ENCODE results near the gene PWP2.
"Not testable (repeated sequence)": the region's sequence is repeated elsewhere in the genome, so short reads cannot be mapped to it uniquely, and the experiment has no call there.

Gene PWP2

DNA sequence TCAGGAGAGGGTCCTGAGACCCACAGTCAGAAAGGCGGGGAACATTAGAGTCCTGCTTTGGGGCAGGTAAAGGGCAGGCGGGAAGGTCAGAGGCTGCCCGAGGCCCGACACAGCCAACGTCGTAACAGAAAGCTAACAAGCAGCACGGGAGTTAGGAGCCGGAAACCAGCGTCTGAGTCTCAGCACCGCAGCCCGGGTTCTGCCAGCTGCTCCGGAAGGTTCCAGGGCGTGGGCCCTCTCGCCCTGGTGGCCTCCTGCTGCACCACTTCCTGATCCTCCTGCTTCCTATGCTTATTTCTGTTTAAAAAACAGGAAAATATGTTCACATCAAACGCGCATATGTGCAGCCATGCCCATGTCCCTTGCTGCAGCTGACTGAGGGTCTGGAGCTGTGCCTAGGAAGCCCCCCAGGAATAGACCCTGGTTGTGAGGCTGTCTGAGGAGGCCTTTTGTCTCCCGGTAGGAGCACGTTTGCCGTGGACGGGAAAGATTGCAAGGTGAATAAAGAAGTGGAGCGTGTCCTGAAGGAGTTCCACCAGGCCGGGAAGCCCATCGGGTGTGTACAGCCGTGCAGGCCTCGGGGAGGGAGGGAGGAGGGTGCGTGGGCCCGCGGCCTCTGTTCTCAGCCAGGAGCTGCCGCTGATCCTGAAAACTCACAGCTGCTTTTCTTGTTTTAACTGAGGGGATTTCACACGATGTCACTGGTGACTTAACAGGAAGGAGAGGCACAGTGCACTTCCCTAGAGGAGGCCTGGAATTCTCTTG lies 32.8 kb downstream of the PWP2 start:
- DNase-seq = not testable (repeated sequence)

DNA sequence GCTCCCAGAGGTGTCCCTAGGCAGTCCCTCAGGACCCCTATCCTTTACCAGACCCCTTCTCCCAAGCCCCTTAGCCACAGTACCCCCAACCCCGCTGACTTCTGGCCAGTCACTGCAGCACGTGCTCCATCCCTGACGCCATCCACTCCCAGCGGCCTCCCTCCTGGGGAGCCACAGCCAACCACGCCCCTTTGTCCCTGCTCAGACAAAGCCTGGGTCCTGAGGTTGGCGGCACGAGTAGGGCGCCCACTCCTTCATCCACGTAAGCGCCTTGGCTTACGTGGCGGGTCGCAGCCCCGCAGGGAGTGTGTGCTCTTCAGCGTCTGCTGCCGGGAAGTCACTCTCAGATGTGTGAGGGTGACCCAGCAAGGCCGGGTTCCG lies 33.3 kb downstream of the PWP2 start:
- not testable (repeated sequence) for DNase-seq

DNA sequence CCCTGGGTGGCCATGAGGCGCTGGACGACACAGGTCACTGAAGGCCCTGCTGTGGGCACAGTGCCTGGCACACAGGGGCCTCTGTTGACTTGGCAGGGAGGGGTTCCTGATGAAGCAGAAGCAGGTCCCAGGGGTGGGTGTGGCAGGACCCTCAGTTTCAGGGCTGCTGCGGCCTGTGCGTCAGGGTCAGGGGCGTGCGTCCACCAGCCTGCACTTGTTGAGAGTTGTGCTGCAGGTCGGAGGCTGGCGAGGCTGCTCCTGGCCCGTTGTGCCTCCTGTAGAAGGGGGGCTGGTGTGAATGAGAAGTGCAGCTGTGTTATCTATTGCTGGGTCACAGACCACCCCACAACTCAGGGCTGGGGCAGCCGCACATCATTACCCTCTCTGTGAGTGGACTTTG lies 35.3 kb downstream of the PWP2 start:
- not testable (repeated sequence) for DNase-seq

DNA sequence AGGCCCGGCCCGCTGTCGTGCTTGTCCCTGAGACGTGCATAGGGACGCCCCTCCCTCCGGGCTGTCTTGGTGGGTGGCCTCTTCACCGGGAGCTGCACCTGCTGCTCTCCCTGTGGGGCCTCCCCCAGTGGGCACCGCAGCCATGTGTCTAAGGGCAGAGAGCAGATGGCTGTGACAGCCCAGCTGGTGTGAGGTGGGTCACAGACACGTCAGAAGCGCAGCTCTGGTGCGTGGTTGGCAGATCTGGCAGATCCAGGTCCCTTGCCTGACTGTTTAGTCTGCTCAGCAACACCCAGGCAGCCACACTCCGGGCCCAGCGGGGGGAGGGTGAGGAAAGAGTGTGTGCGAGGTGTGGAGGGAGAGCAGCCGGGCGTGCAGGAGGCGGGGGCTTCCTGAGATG lies 36.2 kb downstream of the PWP2 start:
- DNase-seq = not testable (repeated sequence)

DNA sequence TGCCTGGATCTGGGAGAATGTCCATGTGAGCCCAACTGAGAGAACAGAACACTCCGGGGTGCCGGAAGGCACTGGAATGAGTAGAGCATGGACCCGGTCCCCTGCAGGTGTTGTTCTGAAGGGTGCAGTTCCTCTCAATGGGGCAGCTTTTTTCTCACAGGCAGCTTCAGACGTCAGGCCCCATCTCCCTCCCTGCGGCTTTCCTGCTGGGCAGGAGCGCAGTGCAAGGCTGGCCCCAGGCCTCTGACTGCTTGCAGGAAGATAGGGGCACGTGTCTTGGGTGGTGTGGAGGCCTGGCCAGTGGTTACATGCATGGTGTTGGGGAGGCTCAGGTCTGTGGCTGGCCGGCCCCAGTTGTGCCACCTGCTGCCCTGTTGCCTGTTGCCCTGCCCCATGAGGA lies 36.8 kb downstream of the PWP2 start:
- DNase-seq = not testable (repeated sequence)

DNA sequence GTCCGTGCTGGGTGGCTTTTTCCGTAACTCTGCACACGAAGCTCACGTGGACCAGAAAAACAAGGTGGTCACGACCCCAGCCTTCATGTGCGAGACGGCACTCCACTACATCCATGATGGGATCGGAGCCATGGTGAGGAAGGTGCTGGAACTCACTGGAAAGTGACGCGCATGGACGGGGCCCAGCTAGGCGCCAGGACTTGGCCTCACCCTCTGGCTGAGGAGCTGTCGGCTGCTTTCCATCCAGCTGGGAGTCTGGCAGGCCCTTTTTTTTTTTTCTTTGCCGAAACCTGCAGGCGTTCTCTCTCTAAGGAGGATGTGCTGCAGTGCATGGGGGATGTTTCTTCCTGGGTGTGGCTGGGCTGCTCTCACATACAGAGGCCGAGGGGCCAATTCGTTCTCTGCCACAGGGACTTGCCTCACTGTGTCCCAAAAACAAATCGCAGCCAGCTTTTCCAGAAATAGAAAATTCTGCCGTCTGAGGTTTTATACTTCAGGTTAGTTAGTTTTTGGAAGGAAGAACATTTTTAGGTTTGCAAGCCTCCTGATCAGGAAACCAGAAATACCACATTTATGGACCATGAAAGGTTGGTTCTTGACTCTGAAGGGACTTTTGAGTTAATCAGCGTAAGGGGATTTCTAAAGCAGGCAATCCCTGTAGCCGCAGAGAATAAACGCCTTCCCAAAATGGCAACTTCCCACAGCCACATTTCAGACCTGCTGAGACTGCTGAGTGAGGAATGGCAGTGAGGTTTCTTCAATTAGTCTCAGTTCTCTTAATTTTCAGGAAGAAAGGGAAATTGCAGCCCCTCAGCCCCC lies 37.8 kb downstream of the PWP2 start:
- DNase-seq = not testable (repeated sequence)

DNA sequence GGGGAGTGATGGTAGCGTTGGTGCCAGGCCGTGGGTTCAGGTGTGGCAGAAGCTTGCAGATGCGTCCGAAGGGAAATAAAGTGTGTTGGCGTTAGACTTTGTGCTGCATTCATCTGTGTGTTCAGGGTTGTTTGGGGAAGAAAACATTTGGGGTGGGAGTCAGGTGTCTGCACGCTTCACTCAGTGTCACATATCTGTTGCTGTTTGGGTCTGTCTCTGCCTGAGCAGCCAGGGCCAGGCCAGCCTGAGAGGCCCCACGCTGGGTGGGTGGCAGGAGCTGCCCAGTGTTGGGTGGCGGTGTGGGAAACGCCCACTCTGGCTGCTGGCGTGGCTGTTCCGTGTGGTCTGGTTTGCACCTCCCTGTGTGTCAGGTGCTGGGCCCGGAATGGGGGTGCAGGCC lies 38.4 kb downstream of the PWP2 start:
- not testable (repeated sequence) for DNase-seq

DNA sequence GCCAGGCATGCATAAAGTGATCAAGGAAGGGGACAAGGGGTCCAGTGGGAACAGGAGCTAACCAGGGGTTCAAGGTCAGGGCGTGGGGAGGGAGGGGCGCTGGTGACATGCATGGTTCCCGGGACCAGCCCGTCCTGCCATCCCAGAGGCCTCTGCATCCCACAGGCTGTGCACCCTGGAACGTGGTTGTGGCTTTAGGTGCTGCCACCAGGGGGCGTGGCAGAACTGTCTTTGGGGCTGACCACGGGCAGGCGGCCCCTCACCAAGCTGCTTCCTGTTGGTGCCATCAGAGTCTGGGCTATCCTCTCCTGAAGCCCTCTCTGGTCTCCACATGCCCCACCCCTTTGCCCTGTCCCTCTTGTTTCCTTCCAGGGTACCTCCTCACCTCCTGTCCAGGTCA lies 39.9 kb downstream of the PWP2 start:
- not testable (repeated sequence) for DNase-seq

DNA sequence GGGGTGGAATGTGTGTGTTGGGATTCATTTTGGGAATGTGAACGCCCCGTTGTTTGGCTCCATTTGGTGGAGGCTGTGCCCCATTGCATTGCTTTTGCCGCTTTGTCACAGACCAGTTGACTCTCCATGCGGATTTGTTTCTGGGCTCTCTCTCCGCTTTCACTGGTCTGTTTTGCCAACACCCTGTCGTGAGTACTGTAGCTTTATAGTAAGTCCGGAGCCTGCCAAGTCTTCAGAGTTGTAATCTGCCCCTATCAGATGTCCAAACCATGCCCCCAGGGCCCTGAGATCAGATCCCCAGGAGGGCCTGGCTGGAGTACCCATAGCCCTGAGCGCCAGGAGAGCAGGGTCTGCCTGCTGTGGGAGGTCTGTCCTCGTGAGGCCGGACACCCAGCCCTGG lies 43.1 kb downstream of the PWP2 start:
- not testable (repeated sequence) for DNase-seq

DNA sequence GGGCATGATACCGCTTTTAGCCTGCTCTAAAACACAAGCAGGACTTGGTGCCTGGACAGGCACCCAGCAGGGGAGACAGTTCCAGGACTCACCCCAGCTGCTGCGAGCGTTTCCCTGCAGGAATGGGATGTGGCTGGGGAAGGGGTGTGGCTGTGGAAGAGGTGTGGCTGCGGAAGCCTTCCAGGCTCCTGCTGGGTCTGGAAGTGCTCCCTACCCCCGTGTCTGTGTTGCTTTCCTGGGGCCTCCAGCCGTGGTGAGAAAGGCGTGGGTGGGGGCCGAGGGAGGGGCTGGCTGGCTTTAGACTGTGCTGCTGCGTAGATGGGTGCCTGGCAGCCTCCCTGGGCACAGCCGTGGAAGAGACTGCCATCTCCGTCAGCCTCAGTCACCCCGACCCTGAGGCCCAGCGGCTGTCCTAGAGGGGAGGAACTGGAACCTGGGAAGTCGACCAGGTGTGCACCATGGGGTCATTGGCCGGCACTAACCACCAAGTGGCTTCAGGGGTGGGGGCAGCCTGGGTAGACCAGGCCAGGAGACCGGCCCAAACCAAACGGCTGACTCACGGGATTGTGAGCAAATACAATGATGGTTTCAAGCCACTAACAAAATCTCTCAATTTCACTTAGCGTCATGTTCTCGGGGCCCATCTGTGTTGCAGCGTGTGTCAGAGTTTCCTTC lies 46.2 kb downstream of the PWP2 start:
- DNase-seq = not testable (repeated sequence)

DNA sequence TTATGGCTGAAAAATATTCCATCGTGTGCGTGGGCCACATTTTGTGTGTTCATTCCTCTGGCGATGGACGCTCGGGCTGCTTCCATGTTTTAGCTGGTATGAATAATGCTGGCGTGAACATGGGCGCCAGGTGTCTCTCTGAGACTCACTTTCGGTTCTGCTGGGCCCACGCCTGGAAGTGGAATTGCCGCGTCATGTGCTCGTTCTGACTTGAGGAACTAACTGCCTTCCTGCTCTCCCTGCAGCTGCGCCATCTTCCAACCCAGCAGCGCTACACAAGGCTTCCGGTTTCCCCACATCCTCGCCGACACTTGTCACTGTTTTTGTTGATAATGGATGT lies 46.7 kb downstream of the PWP2 start:
- not testable (repeated sequence) for DNase-seq

DNA sequence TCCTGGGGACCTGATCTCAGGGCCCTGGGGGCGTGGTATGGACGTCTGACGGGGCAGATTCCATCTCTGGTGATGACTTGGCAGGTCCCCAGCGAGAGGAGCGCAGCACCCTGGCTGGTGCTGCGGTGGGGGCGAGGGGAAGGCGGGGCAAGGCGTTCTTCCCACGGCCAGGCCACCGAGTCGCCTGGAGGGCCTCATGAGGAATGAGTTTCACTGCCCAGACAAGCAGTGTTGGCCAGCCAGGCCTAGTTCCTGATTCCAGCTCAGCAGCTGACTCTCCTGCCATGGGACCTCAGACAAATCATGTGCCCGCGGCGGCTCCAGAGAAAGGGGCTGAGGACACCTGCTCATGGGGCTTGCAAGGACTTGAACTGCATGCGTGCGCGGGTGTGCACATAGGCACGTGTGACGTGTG lies 47.6 kb downstream of the PWP2 start:
- not testable (repeated sequence) for DNase-seq

DNA sequence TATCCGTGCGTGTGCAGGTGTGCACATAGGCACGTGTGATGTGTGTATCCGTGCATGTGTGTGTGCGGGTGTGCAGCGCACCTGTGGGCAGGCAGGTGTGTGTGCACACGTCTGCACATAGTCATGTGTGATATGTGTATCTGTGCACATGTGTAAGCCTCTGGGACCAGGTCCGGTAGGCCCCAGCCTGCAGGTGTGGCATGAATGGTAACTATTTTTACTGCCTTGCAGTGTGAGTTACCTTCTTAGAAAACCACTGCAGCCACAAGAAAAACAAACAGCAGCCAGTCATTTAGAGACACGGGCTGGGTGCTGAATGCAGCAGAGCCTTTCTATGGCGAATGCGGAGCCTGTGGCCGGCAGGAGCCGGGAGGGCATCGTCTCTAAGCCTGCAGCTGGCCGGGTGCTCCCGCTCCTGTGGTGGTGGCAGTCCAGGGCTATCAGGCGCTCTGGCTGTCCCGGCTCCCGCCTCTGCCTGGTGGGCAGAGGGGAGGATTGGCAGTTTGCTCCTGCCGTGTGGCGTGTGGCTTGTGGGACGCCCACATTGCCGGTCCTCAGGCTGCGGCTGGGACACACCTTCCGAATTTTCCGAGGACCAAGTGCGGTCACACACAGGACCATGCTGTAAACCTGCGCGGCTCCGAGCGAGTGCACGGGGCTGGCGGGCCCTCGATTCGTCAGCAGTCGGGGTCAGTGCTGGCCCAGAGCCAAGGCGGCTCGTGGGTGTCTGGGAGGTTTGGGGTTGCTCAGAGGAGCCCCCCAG lies 48.2 kb downstream of the PWP2 start:
- not testable (repeated sequence) for DNase-seq

DNA sequence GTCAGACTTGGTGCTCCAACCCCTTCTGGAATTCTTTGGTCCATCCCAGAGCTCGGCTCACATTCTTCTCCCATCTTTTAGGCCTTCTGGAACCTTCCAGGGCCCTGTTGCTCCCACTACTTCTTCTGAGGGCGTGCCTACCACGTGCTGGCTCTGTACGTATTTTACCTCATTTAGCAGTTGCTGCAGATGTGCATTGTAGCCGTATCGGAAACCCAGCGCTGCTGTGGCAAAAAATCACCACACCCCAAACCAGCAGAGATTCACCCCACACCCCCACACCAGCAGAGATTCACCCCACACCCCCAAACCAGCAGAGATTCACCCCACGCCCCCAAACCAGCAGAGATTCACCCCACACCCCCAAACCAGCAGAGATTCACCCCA lies 48.8 kb downstream of the PWP2 start:
- DNase-seq = not testable (repeated sequence)

DNA sequence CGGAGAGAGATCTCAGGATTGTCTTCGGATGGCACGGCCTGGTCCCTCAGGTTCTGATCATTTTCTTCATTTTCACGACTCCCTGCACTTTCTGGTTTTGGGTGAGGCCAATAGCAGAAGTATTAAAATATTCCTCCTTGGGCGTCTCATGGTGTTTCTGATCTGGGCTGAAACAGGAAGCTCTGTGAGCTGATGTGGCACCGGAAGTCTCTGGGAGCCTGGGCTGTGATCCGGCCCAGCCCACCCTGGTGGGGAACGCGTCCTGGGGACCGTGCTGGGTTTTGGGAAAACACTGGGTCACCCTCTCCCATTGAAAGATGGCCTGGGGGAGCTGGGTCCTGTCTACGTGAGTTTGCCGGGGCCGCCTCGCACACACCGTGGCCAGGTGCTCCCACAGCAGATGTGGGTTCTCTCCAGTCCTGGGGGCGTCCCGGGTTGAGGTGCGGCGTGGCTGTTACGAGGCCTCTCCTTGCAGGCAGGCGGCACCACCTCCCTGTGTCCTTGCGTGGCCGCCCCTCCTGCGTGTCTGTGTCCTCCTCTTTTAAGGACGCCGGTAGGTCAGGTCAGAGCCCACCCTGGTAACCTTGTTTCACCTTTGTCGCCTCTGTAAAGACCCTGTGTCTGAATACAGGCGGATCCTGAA lies 50.4 kb downstream of the PWP2 start:
- DNase-seq = not testable (repeated sequence)

DNA sequence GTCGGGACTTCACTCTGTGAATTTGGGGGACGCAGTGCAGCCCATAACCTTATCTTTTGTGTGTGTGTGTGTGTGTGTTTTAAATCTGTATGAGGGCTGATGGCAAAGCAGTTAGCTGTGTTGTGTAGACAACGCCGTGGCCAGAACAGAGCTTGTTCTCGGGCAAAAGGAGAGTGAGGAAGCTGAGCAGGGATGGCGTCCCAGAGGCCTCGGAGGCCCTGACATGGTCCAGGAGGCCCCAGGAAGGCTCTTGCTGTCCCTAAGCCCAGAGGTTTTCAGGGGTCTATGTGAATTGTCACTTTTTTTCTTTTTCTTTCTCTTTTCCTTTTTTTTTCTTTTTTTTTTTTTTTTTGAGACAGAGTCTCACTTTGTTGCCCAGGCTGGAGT lies 50.9 kb downstream of the PWP2 start:
- DNase-seq = not testable (repeated sequence)

DNA sequence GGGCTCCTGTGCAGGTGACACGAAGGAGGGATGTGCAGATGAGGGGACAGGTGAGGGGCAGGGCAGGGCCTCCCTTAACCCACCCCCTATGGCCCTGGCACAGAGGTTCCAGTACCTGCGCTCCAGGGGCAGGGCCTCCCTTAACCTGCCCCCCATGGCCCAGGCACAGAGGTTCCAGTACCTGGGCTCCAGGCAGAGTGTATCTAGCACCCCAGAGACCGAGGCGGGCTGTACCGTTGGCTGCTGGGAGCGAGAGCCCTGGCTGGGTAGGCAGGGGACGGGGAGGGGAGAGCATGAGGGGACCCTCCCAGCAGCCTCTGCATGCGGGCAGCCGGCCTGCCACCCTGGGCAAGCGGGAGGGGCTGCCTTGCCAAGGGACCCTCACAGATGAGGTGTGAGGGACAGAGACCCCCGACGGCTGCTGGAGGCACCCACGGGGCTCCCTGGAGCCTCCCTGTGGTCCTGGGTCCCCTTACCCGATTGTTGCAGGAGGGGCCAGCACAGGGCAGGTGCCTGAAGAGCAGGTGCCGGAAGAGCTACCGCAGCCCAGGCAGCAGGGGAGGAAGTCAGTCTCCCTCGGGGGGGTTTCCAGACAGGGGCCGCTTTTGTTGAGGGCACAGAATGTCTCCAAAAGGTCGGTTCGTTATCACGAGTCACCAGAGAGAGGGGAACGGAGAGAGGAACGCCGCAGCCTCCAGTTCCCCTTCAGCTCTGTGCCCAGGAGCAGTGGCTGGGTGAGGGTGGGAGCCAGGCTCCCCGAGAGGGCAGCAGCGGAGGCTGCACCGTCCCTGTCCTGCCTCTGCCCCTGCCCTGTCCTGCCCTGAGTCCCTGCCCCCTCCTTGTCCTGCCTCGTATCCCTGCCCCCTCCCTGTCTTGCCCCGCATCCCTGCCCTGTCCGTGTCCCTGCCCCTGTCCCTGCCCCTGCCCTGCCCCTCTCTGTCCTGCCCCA lies 52.4 kb downstream of the PWP2 start:
- not testable (repeated sequence) for DNase-seq

DNA sequence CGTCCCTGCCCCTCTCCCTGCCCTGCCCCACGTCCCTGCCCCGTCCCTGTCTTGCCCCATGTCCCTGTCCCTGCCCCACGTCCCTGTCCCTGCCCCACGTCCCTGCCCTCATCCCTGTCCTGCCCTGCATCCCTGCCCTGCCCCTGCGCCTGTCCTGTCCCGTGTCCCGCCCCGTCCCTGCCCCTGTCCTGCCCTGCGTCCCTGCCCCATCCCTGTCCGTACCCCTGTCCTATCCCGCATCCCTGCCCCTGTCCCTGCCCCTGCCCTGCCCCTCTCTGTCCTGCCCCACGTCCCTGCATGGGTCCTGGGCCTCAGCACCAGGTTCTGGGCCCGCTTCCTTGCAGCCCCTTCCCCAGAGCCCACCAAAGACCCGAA lies 53.1 kb downstream of the PWP2 start:
- not testable (repeated sequence) for DNase-seq

DNA sequence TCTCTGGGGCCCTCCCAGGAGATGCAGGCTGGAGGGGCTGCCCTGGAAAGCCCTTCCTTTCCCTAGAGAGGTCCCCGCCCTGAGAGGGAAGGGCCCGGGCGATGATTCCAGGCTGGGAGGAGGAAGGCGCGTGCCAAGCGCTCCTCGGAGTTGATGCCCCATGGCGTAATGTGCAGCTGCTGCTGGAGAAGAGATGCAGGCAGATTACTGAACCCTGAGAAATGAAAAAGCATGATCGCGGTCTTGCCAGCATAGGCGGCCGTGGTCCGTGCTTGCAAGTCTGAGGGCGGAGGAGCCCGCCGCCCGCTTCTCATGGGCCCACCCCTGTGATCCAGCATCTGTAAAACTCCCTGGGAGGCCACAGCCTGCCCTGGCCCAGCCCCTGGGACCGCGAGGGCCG lies 53.6 kb downstream of the PWP2 start:
- DNase-seq = not testable (repeated sequence)

DNA sequence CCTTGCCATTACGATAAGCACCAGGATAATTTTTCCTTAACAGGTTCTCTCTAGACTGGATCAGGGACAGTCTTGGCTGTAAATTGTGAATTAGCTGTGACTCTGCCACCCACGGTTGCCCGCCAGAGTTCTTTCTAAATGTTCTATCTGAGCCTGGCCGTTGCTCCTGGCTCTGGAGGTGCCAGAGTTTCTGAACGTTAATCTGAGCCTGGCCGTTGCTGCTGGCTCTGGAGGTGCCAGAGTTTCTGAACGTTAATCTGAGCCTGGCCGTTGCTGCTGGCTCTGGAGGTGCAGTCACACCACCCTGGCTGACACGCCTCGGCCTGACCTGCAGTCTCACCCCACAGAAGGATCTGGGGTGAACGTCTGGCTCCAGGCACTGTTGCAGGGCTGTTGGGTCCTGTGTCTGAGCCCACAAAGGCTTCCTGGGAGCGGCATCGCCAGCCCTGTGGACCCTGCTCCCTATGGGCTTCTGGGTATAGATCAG lies 56.0 kb downstream of the PWP2 start:
- DNase-seq = not testable (repeated sequence)

DNA sequence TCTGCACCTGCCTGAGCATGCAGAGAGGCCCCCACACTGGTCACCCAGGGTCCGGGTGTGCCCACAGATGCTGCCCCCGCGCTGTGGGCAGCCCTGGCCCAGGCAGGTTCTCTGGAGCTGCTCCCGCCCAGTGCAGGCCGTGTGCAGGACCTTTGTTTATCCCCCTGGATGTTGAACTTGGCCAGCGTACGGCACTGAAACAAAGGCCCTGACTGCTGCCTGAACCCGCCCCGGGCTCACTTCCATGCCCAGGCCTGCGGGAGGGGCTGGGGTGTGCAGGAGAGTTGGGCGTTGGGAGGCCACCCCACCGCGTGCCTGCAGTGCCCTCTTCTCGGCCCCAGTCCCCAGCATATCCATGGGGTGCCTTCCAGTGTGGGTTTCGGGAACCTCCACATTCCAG lies 58.7 kb downstream of the PWP2 start:
- not testable (repeated sequence) for DNase-seq

All from NCI-H1092 treated with DMSO at 0.1 percent for 48 hours (cell line).